IMR-90 (cell line): ENCODE results near the gene ANKRD33B. TPM values are rescaled to one million over a fixed set of nuclear protein-coding genes. Genes with fewer than 3 reads are reported as not detected.

Experiments
- ATAC-seq: fragments of 200-7000 bp; cut with Tn5 transposase; 2 replicates; pipeline ENCODE4 v1.9.1; 2020; ENCODE audit warnings: low read depth, mild to moderate bottlenecking, moderate library complexity
- BruUV-seq: library from RNA; stranded (reverse); fragments of 400-500 nt; replicated peaks from 2 replicates; lab custom pipeline; 2021; lab: Mats Ljungman, UMichigan
- CTCF ChIA-PET: fragments of 300-600 bp; formaldehyde crosslinking; extraction: SDS; loops from one replicate; lab custom pipeline; 2021; ENCODE audit warnings: antibody characterized with exemption; lab: Yijun Ruan, JAX
- POLR2A ChIA-PET: fragments of 300-600 bp; sonication (Branson Sonifier 250); formaldehyde crosslinking; loops from one replicate; lab custom pipeline; 2022; ENCODE audit warnings: antibody characterized with exemption; ENCODE audit not compliant: unreplicated experiment; lab: Charles Lee
- DNase-seq: peaks from one replicate; pipeline ENCODE4 v3.0.0; 2013
- H2AFZ ChIP-seq: replicated peaks from 2 replicates; pipeline ENCODE3; 2013; ENCODE audit warnings: low read length, mild to moderate bottlenecking; ENCODE audit not compliant: poor library complexity
- H2AK5ac ChIP-seq: 2 replicates; pipeline ENCODE4 v1.6.1; 2013; ENCODE audit warnings: low read depth, low read length, inconsistent platforms
- H2AK9ac ChIP-seq: replicated peaks from 2 replicates; pipeline ENCODE3; 2013; ENCODE audit warnings: mild to moderate bottlenecking, low read depth, low read length, moderate library complexity; ENCODE audit not compliant: poor library complexity
- H2BK120ac ChIP-seq: 2 replicates; pipeline ENCODE4 v1.6.1; 2013; ENCODE audit warnings: low read depth, low read length, inconsistent platforms
- H2BK15ac ChIP-seq: 3 replicates; pipeline ENCODE4 v1.6.1; 2013; ENCODE audit warnings: low read depth, low read length, inconsistent platforms
- H2BK20ac ChIP-seq: 2 replicates; pipeline ENCODE4 v1.6.1; 2013; ENCODE audit warnings: low read depth, mild to moderate bottlenecking, inconsistent platforms, low read length, moderate library complexity
- H2BK5ac ChIP-seq: 2 replicates; pipeline ENCODE4 v1.6.1; 2013; ENCODE audit warnings: mild to moderate bottlenecking, low read depth, low read length, inconsistent platforms; ENCODE audit not compliant: poor library complexity, severe bottlenecking
- H3K14ac ChIP-seq: replicated peaks from 2 replicates; pipeline ENCODE4 v1.6.1; 2013; ENCODE audit warnings: low read depth, low read length, inconsistent platforms
- H3K18ac ChIP-seq: 2 replicates; pipeline ENCODE4 v1.6.1; 2013; ENCODE audit warnings: low read depth, low read length, control low read depth
- H3K23ac ChIP-seq: 2 replicates; pipeline ENCODE4 v1.6.1; 2013; ENCODE audit warnings: low read depth, low read length, inconsistent platforms
- H3K27ac ChIP-seq: 2 replicates; pipeline ENCODE4 v1.5.1; 2013; ENCODE audit warnings: mild to moderate bottlenecking, control low read depth, low read length; ENCODE audit not compliant: insufficient read depth
- H3K27me3 ChIP-seq: 2 replicates; pipeline ENCODE4 v1.6.1; 2013; ENCODE audit warnings: low read length; ENCODE audit not compliant: control insufficient read depth, insufficient read depth
- H3K36me3 ChIP-seq: 2 replicates; pipeline ENCODE4 v1.6.1; 2013; ENCODE audit warnings: low read length, mixed read lengths; ENCODE audit not compliant: control insufficient read depth, insufficient read depth
- H3K4ac ChIP-seq: 2 replicates; pipeline ENCODE4 v1.6.1; 2013; ENCODE audit warnings: low read depth, low read length, inconsistent platforms
- H3K4me1 ChIP-seq: 2 replicates; pipeline ENCODE4 v1.6.1; 2013; ENCODE audit warnings: low read length, mixed read lengths; ENCODE audit not compliant: control insufficient read depth, insufficient read depth
- H3K4me2 ChIP-seq: 2 replicates; pipeline ENCODE4 v1.6.1; 2013; ENCODE audit warnings: low read depth, mild to moderate bottlenecking, control low read depth, low read length, moderate library complexity
- H3K4me3 ChIP-seq: 2 replicates; pipeline ENCODE4 v1.5.1; 2013; ENCODE audit warnings: low read depth, mild to moderate bottlenecking, control low read depth, low read length, moderate library complexity; ENCODE audit not compliant: insufficient read depth
- H3K56ac ChIP-seq: 2 replicates; pipeline ENCODE4 v1.6.1; 2013; ENCODE audit warnings: low read length, inconsistent platforms; ENCODE audit not compliant: insufficient read depth; ENCODE audit errors: extremely low read depth
- H3K79me1 ChIP-seq, 2 experiments: 2 replicates each; pipeline ENCODE4 v1.6.1; 2013; ENCODE audit warnings: low read length in 2 of 2, inconsistent platforms in 1 of 2, low read depth in 1 of 2
- H3K9ac ChIP-seq: 2 replicates; pipeline ENCODE4 v1.6.1; 2013; ENCODE audit warnings: low read depth, low read length, control low read depth
- H3K9me1 ChIP-seq: 2 replicates; pipeline ENCODE4 v1.6.1; 2013; ENCODE audit warnings: low read length, inconsistent platforms; ENCODE audit not compliant: insufficient read depth
- H3K9me3 ChIP-seq: 2 replicates; pipeline ENCODE4 v1.6.1; 2013; ENCODE audit warnings: low read length; ENCODE audit not compliant: control insufficient read depth, insufficient read depth
- H4K20me1 ChIP-seq: 2 replicates; pipeline ENCODE4 v1.6.1; 2013; ENCODE audit warnings: low read length, inconsistent platforms; ENCODE audit not compliant: insufficient read depth
- H4K5ac ChIP-seq: 2 replicates; pipeline ENCODE4 v1.6.1; 2013; ENCODE audit warnings: mild to moderate bottlenecking, low read depth, low read length, control low read depth
- H4K8ac ChIP-seq, 2 experiments: 2 replicates each; pipeline ENCODE4 v1.6.1; 2013; ENCODE audit warnings: low read depth in 2 of 2, low read length in 2 of 2, control low read depth in 1 of 2, inconsistent platforms in 1 of 2
- H4K91ac ChIP-seq: 2 replicates; pipeline ENCODE4 v1.6.1; 2013; ENCODE audit warnings: low read depth, low read length, inconsistent platforms; ENCODE audit not compliant: insufficient read depth
- BHLHE40 ChIP-seq: fragments of 150-350 bp; IDR thresholded peaks from 2 replicates; pipeline ENCODE4 v1.6.1; 2016; ENCODE audit warnings: mild to moderate bottlenecking, low read depth, low read length
- CEBPB ChIP-seq: IDR thresholded peaks from 2 replicates; pipeline ENCODE4 v1.6.1; 2012; ENCODE audit warnings: low read depth, low read length, improper control_type of control experiment
- CHD1 ChIP-seq: IDR thresholded peaks from 2 replicates; pipeline ENCODE4 v1.6.1; 2012; ENCODE audit warnings: low read depth, low read length, improper control_type of control experiment
- CTCF ChIP-seq: conservative IDR thresholded peaks from 2 replicates; pipeline ENCODE4 v1.5.1; 2012; ENCODE audit warnings: mild to moderate bottlenecking, low read depth, low read length, improper control_type of control experiment
- ELK1 ChIP-seq: fragments of 150-350 bp; IDR thresholded peaks from 2 replicates; pipeline ENCODE4 v1.6.1; 2016; ENCODE audit warnings: low read depth, mild to moderate bottlenecking, low read length, moderate library complexity, borderline replicate concordance
- FOS ChIP-seq: fragments of 150-350 bp; IDR thresholded peaks from 2 replicates; pipeline ENCODE4 v1.6.1; 2016; ENCODE audit warnings: low read depth, low read length
- MAFK ChIP-seq: IDR thresholded peaks from 2 replicates; pipeline ENCODE4 v1.6.1; 2012; ENCODE audit warnings: low read depth, low read length, improper control_type of control experiment
- MAZ ChIP-seq: IDR thresholded peaks from 2 replicates; pipeline ENCODE4 v1.6.1; 2012; ENCODE audit warnings: low read depth, mild to moderate bottlenecking, low read length, improper control_type of control experiment, moderate library complexity, borderline replicate concordance
- MXI1 ChIP-seq: IDR thresholded peaks from 2 replicates; pipeline ENCODE4 v1.6.1; 2012; ENCODE audit warnings: low read depth, mild to moderate bottlenecking, low read length, moderate library complexity, borderline replicate concordance
- NFE2L2 ChIP-seq: fragments of 150-350 bp; IDR thresholded peaks from 2 replicates; pipeline ENCODE4 v1.6.1; 2016; ENCODE audit warnings: low read depth, mild to moderate bottlenecking, low read length
- POLR2A ChIP-seq: IDR thresholded peaks from 2 replicates; pipeline ENCODE4 v1.6.1; 2012; ENCODE audit warnings: mild to moderate bottlenecking, low read depth, low read length
- RCOR1 ChIP-seq: IDR thresholded peaks from 2 replicates; pipeline ENCODE4 v1.6.1; 2012; ENCODE audit warnings: mild to moderate bottlenecking, low read length, improper control_type of control experiment; ENCODE audit not compliant: insufficient replicate concordance
- SMC3 ChIP-seq: fragments of 150-350 bp; IDR thresholded peaks from 2 replicates; pipeline ENCODE4 v1.6.1; 2016; ENCODE audit warnings: low read depth, mild to moderate bottlenecking, antibody characterized with exemption, low read length, moderate library complexity
- WGBS, 2 experiments: methylation state at CpG; one replicate each; pipeline versions ENCODE4 v1.1.5 to v1.1.7; 2013; ENCODE audit warnings: missing lambda C conversion rate in 2 of 2; ENCODE audit not compliant: insufficient read length in 1 of 2; ENCODE audit errors: extremely low coverage in 2 of 2; 5-methylcytosine and 5-hydroxymethylcytosine counted together
- dilution Hi-C: fragments of 300-500 bp; cut with HindIII; formaldehyde crosslinking; loops from one replicate; pipeline ENCODE4 v1.14.3; 2018; ENCODE audit warnings: low sequenced_read_pairs; ENCODE audit not compliant: unreplicated experiment
- in situ Hi-C: fragments of 300-500 bp; cut with MboI; formaldehyde crosslinking; loops from 3 replicates; pipeline ENCODE4 v1.14.3; 2019; ENCODE audit warnings: low sequenced_read_pairs, inconsistent platforms, mixed read lengths
- intact Hi-C: fragments of 100-400 bp; cut with micrococcal nuclease; formaldehyde crosslinking; loops from 2 replicates; pipeline ENCODE4 v1.10.0; 2022
- polyA plus RNA-seq, 3 experiments: library from polyadenylated mRNA; depleted of rRNA; stranded (reverse); fragments of >200 nt; gene quantifications; 2 replicates each; pipeline ENCODE4 v1.2.3, GENCODE V29; 2012; ENCODE audit warnings: low replicate concordance in 1 of 3
- total RNA-seq: library from RNA; depleted of rRNA; stranded (reverse); fragments of >200 nt; gene quantifications from 2 replicates; pipeline ENCODE4 v1.2.3, GENCODE V29; 2012

ANKRD33B gene
- total and polyA plus RNA-seq, 2 of the 4 experiments (the other 2 are of a cell fraction), result 2.5 to 3.3 TPM

- TF ChIP-seq FOS (no peak), RCOR1 (no peak), ELK1 (no peak), MXI1 (no peak), CHD1 (no peak), CEBPB (no peak), MAFK (no peak), POLR2A (no peak), NFE2L2 (no peak), SMC3 (no peak), CTCF (no peak), MAZ (no peak), BHLHE40 (no peak)
- intact Hi-C loops, result no loop called here
- dilution Hi-C loops, result no loop called here
- peak overlapping the region; percentile 75 for H2BK120ac ChIP-seq
- ATAC-seq, result no peak
- in situ Hi-C loops, result no loop called here
- H3K4me2 ChIP-seq, result no peak overlapping the region
- peaks cover 17% of the 10 kb centered on the region for H3K4me1 ChIP-seq
- H4K8ac ChIP-seq, result peak overlapping the region; percentile 45 to 80; a peak in 3 of 4 replicates
- H3K9me1 ChIP-seq, result peaks cover 17% of the 10 kb centered on the region
- H3K9ac ChIP-seq, result no peak overlapping the region
- H3K27ac ChIP-seq, result peak overlapping the region; percentile 60
- peak overlapping the region; percentile 47 for H3K4ac ChIP-seq
- peak overlapping the region; percentile 40 for H2BK5ac ChIP-seq
- CTCF ChIA-PET, result interaction anchor here (1.1 kb wide), 1 partner anchor 33 kb away, joined by 3 read pairs; no protein-coding TSS in a partner anchor
- H4K91ac ChIP-seq, result peak overlapping the region; percentile 60
- no peak overlapping the region for H3K56ac ChIP-seq
- DNase-seq, result peak; percentile 49
- POLR2A ChIA-PET, result no interaction called here
- H3K79me1 ChIP-seq, result peaks cover 18 to 56% of the 10 kb centered on the region in 2 experiments; a peak in 3 of 4 replicates
- peak overlapping the region; percentile 6; the same call in 2 of the 3 replicates for H2BK15ac ChIP-seq
- H2AK5ac ChIP-seq, result peak overlapping the region; percentile 99
- peak overlapping the region; percentile 30 for H3K14ac ChIP-seq
- H2AK9ac ChIP-seq, result peak overlapping the region; percentile 62
- H3K4me3 ChIP-seq, result no peak overlapping the region
- no peaks in the 10 kb centered on the region for H3K36me3 ChIP-seq
- peak overlapping the region; percentile 25; the same call in 1 of the 2 replicates for H3K23ac ChIP-seq
- 79% methylated on average over 6 of the region's 11 CpGs; no CpG with 5 or more reads in 1 of the 2 experiments for WGBS, 2 experiments
- peaks cover 25% of the 10 kb centered on the region; the same call in 1 of the 2 replicates for H4K20me1 ChIP-seq
- peak overlapping the region; percentile 71; the same call in 1 of the 2 replicates for H4K5ac ChIP-seq
- no TSS peak for BruUV-seq
- H2AFZ ChIP-seq, result peak overlapping the region; percentile 39
- peak overlapping the region; percentile 64 for H2BK20ac ChIP-seq
- H3K27me3 ChIP-seq, result no peaks in the 10 kb centered on the region
- no peaks in the 10 kb centered on the region for H3K9me3 ChIP-seq
- peak overlapping the region; percentile 4 for H3K18ac ChIP-seq
Observed at GRCh38 chr5:10594591-10595210, 30.8 kb downstream of the ANKRD33B start.
